Measurements from ENCODE around the gene HOXD4. TPM values are rescaled to one million over a fixed set of nuclear protein-coding genes. Genes with fewer than 3 reads are reported as not detected.

HOXD4 gene
- total RNA-seq, 1 experiment from 2014 or later, result not detected

- no peak for TF ChIP-seq PRRX2 (CRISPR knock-in tag; IDR thresholded peaks at IDR 0.05)
- TF ChIP-seq NFATC4 (CRISPR knock-in tag; IDR thresholded peaks at IDR 0.05), result no peak
- TF ChIP-seq, protein P1, sequence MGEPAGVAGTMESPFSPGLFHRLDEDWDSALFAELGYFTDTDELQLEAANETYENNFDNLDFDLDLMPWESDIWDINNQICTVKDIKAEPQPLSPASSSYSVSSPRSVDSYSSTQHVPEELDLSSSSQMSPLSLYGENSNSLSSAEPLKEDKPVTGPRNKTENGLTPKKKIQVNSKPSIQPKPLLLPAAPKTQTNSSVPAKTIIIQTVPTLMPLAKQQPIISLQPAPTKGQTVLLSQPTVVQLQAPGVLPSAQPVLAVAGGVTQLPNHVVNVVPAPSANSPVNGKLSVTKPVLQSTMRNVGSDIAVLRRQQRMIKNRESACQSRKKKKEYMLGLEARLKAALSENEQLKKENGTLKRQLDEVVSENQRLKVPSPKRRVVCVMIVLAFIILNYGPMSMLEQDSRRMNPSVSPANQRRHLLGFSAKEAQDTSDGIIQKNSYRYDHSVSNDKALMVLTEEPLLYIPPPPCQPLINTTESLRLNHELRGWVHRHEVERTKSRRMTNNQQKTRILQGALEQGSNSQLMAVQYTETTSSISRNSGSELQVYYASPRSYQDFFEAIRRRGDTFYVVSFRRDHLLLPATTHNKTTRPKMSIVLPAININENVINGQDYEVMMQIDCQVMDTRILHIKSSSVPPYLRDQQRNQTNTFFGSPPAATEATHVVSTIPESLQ (CRISPR knock-in tag; IDR thresholded peaks at IDR 0.05), result no peak
- TF ChIP-seq NR2C2 (CRISPR knock-in tag; IDR thresholded peaks at IDR 0.05), result no peak
- TF ChIP-seq ETV6 (CRISPR knock-in tag; IDR thresholded peaks at IDR 0.05), result no peak
- TF ChIP-seq ZNF219 (CRISPR knock-in tag; IDR thresholded peaks at IDR 0.05; ENCODE audit: borderline replicate concordance), result no peak
- no peak for TF ChIP-seq ESRRA (CRISPR knock-in tag; IDR thresholded peaks at IDR 0.05; ENCODE audit: borderline replicate concordance)
- TF ChIP-seq JUN (CRISPR knock-in tag; IDR thresholded peaks at IDR 0.05), result no peak
- no peak for TF ChIP-seq SOX15 (CRISPR knock-in tag; IDR thresholded peaks at IDR 0.05)
- TF ChIP-seq TEAD4 (CRISPR knock-in tag; IDR thresholded peaks at IDR 0.05), result no peak
- TF ChIP-seq TP53 (CRISPR knock-in tag; IDR thresholded peaks at IDR 0.05), result no peak
- no peak for TF ChIP-seq IRF2 (CRISPR knock-in tag; IDR thresholded peaks at IDR 0.05; ENCODE audit: borderline replicate concordance, low read depth)
- no peak for TF ChIP-seq CREB1 (CRISPR knock-in tag; IDR thresholded peaks at IDR 0.05)
- no peak for TF ChIP-seq IRF1 (CRISPR knock-in tag; IDR thresholded peaks at IDR 0.05)
- ATAC-seq (peak; percentile 10; the same call in 1 of the 2 replicates), DNase-seq (ENCODE audit: low spot score) (no peak)
- POLR2A ChIA-PET, result no interaction called here
- H3K4me3 Mint-ChIP-seq, result no peak overlapping the region
- peaks cover 19% of the 10 kb centered on the region for H3K4me1 Mint-ChIP-seq
- CTCF ChIA-PET, result interaction anchor here (1.5 to 1.7 kb wide), 2 partner anchors 18 to 26 kb away, joined by 6 to 9 read pairs; no protein-coding TSS in a partner anchor
- H3K36me3 Mint-ChIP-seq, result 0 out of 2 replicates have a peak, but pooled peaks cover 7% of the 10 kb centered on the region
- peaks cover 4% of the 10 kb centered on the region for H3K9me3 Mint-ChIP-seq
- H3K27ac Mint-ChIP-seq, result no peak overlapping the region
- H3K27me3 Mint-ChIP-seq (ENCODE audit: low read depth), result peaks cover 100% of the 10 kb centered on the region
These were observed 36.3 kb upstream of the HOXD4 start for GRCh38 chr2:176114930-176115625.

GRCh38 chr2:176115883-176116813 is 35.2 kb upstream of the HOXD4 start, which contains the start of gene HOXD10:
TSS of gene HOXD10 (plus strand) at chr2:176116778. CDS start at chr2:176116834, 56 bp downstream.
- peak; percentile 95 for TF ChIP-seq USF2 (CRISPR knock-in tag; IDR thresholded peaks at IDR 0.05)
- TF ChIP-seq CDX4 (CRISPR knock-in tag; IDR thresholded peaks at IDR 0.05; ENCODE audit: borderline replicate concordance), result no peak
- no peak for TF ChIP-seq ZNF416 (CRISPR knock-in tag; IDR thresholded peaks at IDR 0.05)
- TF ChIP-seq MAX (CRISPR knock-in tag; IDR thresholded peaks at IDR 0.05), result peak; percentile 40; the same call in 1 of the 2 replicates
- peak; percentile 60; the same call in 1 of the 2 replicates for TF ChIP-seq ZNF263 (CRISPR knock-in tag; IDR thresholded peaks at IDR 0.05; ENCODE audit: low read depth)
- peak; percentile 42; the same call in 1 of the 2 replicates for TF ChIP-seq ETV6 (CRISPR knock-in tag; IDR thresholded peaks at IDR 0.05)
- TF ChIP-seq USF1 (CRISPR knock-in tag; IDR thresholded peaks at IDR 0.05), result peak; percentile 95
- TF ChIP-seq, protein P2, sequence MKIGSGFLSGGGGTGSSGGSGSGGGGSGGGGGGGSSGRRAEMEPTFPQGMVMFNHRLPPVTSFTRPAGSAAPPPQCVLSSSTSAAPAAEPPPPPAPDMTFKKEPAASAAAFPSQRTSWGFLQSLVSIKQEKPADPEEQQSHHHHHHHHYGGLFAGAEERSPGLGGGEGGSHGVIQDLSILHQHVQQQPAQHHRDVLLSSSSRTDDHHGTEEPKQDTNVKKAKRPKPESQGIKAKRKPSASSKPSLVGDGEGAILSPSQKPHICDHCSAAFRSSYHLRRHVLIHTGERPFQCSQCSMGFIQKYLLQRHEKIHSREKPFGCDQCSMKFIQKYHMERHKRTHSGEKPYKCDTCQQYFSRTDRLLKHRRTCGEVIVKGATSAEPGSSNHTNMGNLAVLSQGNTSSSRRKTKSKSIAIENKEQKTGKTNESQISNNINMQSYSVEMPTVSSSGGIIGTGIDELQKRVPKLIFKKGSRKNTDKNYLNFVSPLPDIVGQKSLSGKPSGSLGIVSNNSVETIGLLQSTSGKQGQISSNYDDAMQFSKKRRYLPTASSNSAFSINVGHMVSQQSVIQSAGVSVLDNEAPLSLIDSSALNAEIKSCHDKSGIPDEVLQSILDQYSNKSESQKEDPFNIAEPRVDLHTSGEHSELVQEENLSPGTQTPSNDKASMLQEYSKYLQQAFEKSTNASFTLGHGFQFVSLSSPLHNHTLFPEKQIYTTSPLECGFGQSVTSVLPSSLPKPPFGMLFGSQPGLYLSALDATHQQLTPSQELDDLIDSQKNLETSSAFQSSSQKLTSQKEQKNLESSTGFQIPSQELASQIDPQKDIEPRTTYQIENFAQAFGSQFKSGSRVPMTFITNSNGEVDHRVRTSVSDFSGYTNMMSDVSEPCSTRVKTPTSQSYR (CRISPR knock-in tag; IDR thresholded peaks at IDR 0.05), result no peak
- no peak for TF ChIP-seq ZNF512 (CRISPR knock-in tag; IDR thresholded peaks at IDR 0.05; ENCODE audit: borderline replicate concordance)
- H3K27ac Mint-ChIP-seq, result no peak within 1 kb of the TSS
- ChIA-PET POLR2A (no interaction called here), CTCF (interaction anchor here (0.9 to 1.7 kb wide), 2 partner anchors 25 to 72 kb away, joined by 3 to 9 read pairs; no protein-coding TSS in a partner anchor)
- peak; percentile 75 for DNase-seq (ENCODE audit: low spot score)
- peaks cover 4% of the 10 kb centered on the region for H3K9me3 Mint-ChIP-seq
- peaks cover 100% of the 10 kb centered on the region for H3K27me3 Mint-ChIP-seq (ENCODE audit: low read depth)
- peaks cover 19% of the 10 kb centered on the region for H3K4me1 Mint-ChIP-seq
- ATAC-seq, result peak; percentile 76
- 0 out of 2 replicates have a peak, but pooled peaks cover 7% of the 10 kb centered on the region for H3K36me3 Mint-ChIP-seq
- peak within 1 kb of the TSS; percentile 54 for H3K4me3 Mint-ChIP-seq
